Subcutaneous preadipocyte (primary cell): ENCODE results near the gene SPINK13. TPM values are rescaled to one million over a fixed set of nuclear protein-coding genes. Genes with fewer than 3 reads are reported as not detected.

Source experiments
- small RNA-seq: library from RNA; depleted of rRNA; stranded (forward); fragments of <200 nt; gene quantifications from one replicate; pipeline ENCODE3, GENCODE V24; 2012
- total RNA-seq: library from RNA; depleted of rRNA; stranded (reverse); fragments of >200 nt; gene quantifications from 2 replicates; pipeline ENCODE4 v1.2.3, GENCODE V29; 2012

SPINK13 gene
- not detected in 2 replicates for total RNA-seq

GRCh38 chr5:148268566-148268965 is at the start of gene SPINK13:
Gene SPINK13, plus strand, starts transcription at chr5:148268794. Its CDS starts 1,279 bp downstream, at chr5:148270073.

GRCh38 chr5:148238418-148238794 is 30.2 kb upstream of the SPINK13 start, which contains the start of gene MARCOL:
Gene MARCOL, plus strand, starts transcription at chr5:148238525. Its CDS starts 73 bp downstream, at chr5:148238598.

GRCh38 chr5:148312153-148312552 is 43.6 kb downstream of the SPINK13 start, which contains the start of gene SPINK7:
Gene SPINK7, plus strand, starts transcription at chr5:148312423. Its CDS starts 61 bp downstream, at chr5:148312484.

GRCh38 chr5:148335259-148335658 is 66.7 kb downstream of the SPINK13 start, which contains the start of gene SPINK9:
Gene SPINK9, plus strand, starts transcription at chr5:148335559. Its CDS starts 55 bp downstream, at chr5:148335614.

Small RNAs within 50 kb of the gene (small RNA-seq; reads per million reads assigned to genes)
- gene HMGN1P16, result not detected

Other genes with a start within 250 kb of the SPINK13 start
- gene SPINK5, start 204.8 kb upstream of the SPINK13 start, total RNA-seq, result not detected in 2 replicates
- gene SPINK14, start 100.2 kb upstream of the SPINK13 start, total RNA-seq, result not detected in 2 replicates
- not detected in 2 replicates for gene SPINK6, start 65.8 kb upstream of the SPINK13 start, total RNA-seq
- not detected in 2 replicates for gene MARCOL, start 30.3 kb upstream of the SPINK13 start, total RNA-seq
- not detected in 2 replicates for gene SPINK7, start 43.6 kb downstream of the SPINK13 start, total RNA-seq
- not detected in 2 replicates for gene SPINK9, start 66.8 kb downstream of the SPINK13 start, total RNA-seq
- gene FBXO38, start 115.2 kb downstream of the SPINK13 start, total RNA-seq, result 48.5 and 65.7 TPM in 2 replicates